Right forelimb (tissue), 1 donor: ENCODE data around the gene THEMIS2.
"Not testable (repeated sequence)": the region's sequence is repeated elsewhere in the genome, so short reads cannot be mapped to it uniquely, and the experiment has no call there.

Experiments used
- DNase-seq: peaks from one replicate; pipeline ENCODE4 v3.0.0-alpha.2; 2018

The THEMIS2 gene

GRCh38 chr1:27872059-27872801 is at the start of gene THEMIS2:
Gene THEMIS2, plus strand, starts transcription at chr1:27872544. Its CDS starts 28 bp downstream, at chr1:27872572.
- peak; percentile 75 for DNase-seq

- no peak for DNase-seq
Observed at GRCh38 chr1:27823784-27824183, 48.6 kb upstream of the THEMIS2 start.

- no peak for DNase-seq
Observed at GRCh38 chr1:27824411-27824810, 47.9 kb upstream of the THEMIS2 start.

GRCh38 chr1:27829339-27829960 is 42.9 kb upstream of the THEMIS2 start:
- not testable (repeated sequence) for DNase-seq

GRCh38 chr1:27830621-27831440 is 41.5 kb upstream of the THEMIS2 start, which contains the start of gene PPP1R8:
Gene PPP1R8, plus strand, starts transcription at chr1:27830782. Its CDS starts 54 bp downstream, at chr1:27830836.
- DNase-seq = peak; percentile 93

- DNase-seq = no peak
Observed at GRCh38 chr1:27831568-27832410, 40.6 kb upstream of the THEMIS2 start.

GRCh38 chr1:27832762-27833161 is 39.6 kb upstream of the THEMIS2 start:
- no peak for DNase-seq

GRCh38 chr1:27833470-27833869 is 38.9 kb upstream of the THEMIS2 start:
- DNase-seq = no peak

- DNase-seq = no peak
Observed at GRCh38 chr1:27835046-27835445, 37.3 kb upstream of the THEMIS2 start.

- DNase-seq = no peak
Observed at GRCh38 chr1:27835501-27835900, 36.8 kb upstream of the THEMIS2 start.

- DNase-seq = no peak
Observed at GRCh38 chr1:27849951-27850350, 22.4 kb upstream of the THEMIS2 start.

- no peak for DNase-seq
Observed at GRCh38 chr1:27855085-27855484, 17.3 kb upstream of the THEMIS2 start.

GRCh38 chr1:27856561-27857343 is 15.6 kb upstream of the THEMIS2 start:
- no peak for DNase-seq

- DNase-seq = not testable (repeated sequence)
Observed at GRCh38 chr1:27857552-27857951, 14.8 kb upstream of the THEMIS2 start.

GRCh38 chr1:27858072-27858948 is 14.0 kb upstream of the THEMIS2 start:
- peak; percentile 82 for DNase-seq

GRCh38 chr1:27858949-27859576 is 13.3 kb upstream of the THEMIS2 start:
- DNase-seq = no peak

- no peak for DNase-seq
Observed at GRCh38 chr1:27861436-27861835, 10.9 kb upstream of the THEMIS2 start.

GRCh38 chr1:27862004-27862403 is 10.3 kb upstream of the THEMIS2 start:
- DNase-seq = no peak

GRCh38 chr1:27862671-27863537 is 9.4 kb upstream of the THEMIS2 start:
- DNase-seq = no peak
